Neural progenitor cell (in vitro differentiated cells): ENCODE results near the gene PRSS38.

ENCODE experiments used
- CTCF ChIP-seq: fragments of 200-600 bp; sonication (generic); IDR thresholded peaks from 2 replicates; pipeline ENCODE4 v1.5.1; 2017; ENCODE audit warnings: antibody characterized with exemption, mild to moderate bottlenecking
- EZH2 ChIP-seq: fragments of 200-600 bp; sonication (generic); IDR thresholded peaks from 2 replicates; pipeline ENCODE4 v1.6.1; 2017; ENCODE audit warnings: antibody characterized with exemption, mild to moderate bottlenecking, moderate library complexity
- EZH2phosphoT487 ChIP-seq: fragments of 200-600 bp; sonication (generic); IDR thresholded peaks from 2 replicates; pipeline ENCODE4 v1.6.1; 2017; ENCODE audit warnings: antibody characterized with exemption

DNA sequence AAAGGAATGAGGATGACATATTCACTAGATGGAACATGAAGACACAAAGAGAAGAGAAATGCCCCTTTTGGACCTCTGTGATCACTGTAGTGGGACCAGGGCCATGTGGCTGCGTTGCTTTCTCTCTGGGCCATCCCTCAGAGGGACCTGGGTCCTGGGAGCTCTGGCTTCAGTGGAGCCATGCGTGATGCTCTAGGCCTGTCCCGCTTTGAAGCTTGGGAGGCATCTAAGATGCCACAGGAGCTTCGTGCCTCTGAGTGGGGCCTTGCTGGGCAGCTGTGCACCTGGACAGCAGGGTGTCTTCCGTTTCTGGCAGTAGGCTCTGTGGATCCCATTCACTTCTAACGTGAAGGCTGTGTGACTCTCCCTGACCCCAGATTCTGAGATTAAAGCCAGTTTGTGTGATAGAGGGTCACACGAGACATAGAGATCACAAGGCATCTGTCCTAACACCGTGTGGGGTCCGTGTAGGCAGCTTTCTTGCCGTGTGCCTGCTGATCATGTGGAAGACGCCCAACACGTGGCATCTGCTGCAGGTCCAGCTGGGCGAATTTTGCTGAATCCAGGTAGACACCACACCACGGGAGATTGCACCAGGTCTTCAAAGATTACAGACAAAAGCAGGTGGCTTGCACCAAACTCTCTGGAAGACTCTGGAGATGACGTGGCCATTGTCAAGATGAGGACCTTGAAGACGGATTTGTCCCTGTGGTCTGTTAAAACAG is 17.2 kb upstream of the PRSS38 start:
- no peak for TF ChIP-seq CTCF
- TF ChIP-seq EZH2 = no peak
- no peak for TF ChIP-seq EZH2phosphoT487
